ENCODE results near the gene GNB1L. TPM values are rescaled to one million over a fixed set of nuclear protein-coding genes. Genes with fewer than 3 reads are reported as not detected.
A peak's percentile ranks its signal among the peaks of the same experiment; 100 is the strongest.

The GNB1L gene
- total and polyA plus RNA-seq, 9 of the 15 experiments (the other 6 are each of a cell fraction or from before 2014, with no cell fraction given), result 0.56 to 50.5 (median 10.2) TPM

- TF ChIP-seq ZBTB34 (CRISPR knock-in tag; IDR thresholded peaks at IDR 0.05), result peak; percentile 39; the same call in 1 of the 2 replicates
- TF ChIP-seq ZKSCAN8 (CRISPR knock-in tag; IDR thresholded peaks at IDR 0.05), result no peak
- no peak for TF ChIP-seq ZNF707 (CRISPR knock-in tag; conservative IDR thresholded peaks at IDR 0.05)
- peak; percentile 85 for TF ChIP-seq HSF4 (CRISPR knock-in tag; IDR thresholded peaks at IDR 0.05; ENCODE audit: borderline replicate concordance)
- TF ChIP-seq CREM (IDR thresholded peaks at IDR 0.05; ENCODE audit: low read depth), result peak; percentile 80
- 0 out of 2 replicates have a peak, but pooled peaks have one; percentile 27 for TF ChIP-seq BRD4 (IDR thresholded peaks at IDR 0.05)
- TF ChIP-seq ZBTB40 (IDR thresholded peaks at IDR 0.05), result no peak
- TF ChIP-seq ZBTB40 (CRISPR knock-in tag; IDR thresholded peaks at IDR 0.05), result peak; percentile 48
- TF ChIP-seq MAX (CRISPR knock-in tag; IDR thresholded peaks at IDR 0.05), result no peak
- no peak for TF ChIP-seq NFYB (IDR thresholded peaks at IDR 0.05; ENCODE audit: extremely low read depth, insufficient read length)
- no peak for TF ChIP-seq SRSF1 (IDR thresholded peaks at IDR 0.05; ENCODE audit: low read depth, low read length)
- TF ChIP-seq SETDB1 (IDR thresholded peaks at IDR 0.05; ENCODE audit: low read length), result peak; percentile 61
- TF ChIP-seq MEF2A (IDR thresholded peaks at IDR 0.05; ENCODE audit: control insufficient read depth, low read depth, low read length), result no peak
- no peak for TF ChIP-seq ZBTB33 (CRISPR knock-in tag; IDR thresholded peaks at IDR 0.05)
- TF ChIP-seq ZNF764 (CRISPR knock-in tag; IDR thresholded peaks at IDR 0.05; ENCODE audit: low read depth), result peak; percentile 75
Measured at GRCh38 chr22:19772673-19773469, 81.8 kb downstream of the GNB1L start (continued).
